Smooth muscle cell of bladder (primary cell): ENCODE data around the gene RASSF8. TPM values are rescaled to one million over a fixed set of nuclear protein-coding genes. Genes with fewer than 3 reads are reported as not detected.

Source experiments
- total RNA-seq: library from RNA; depleted of rRNA; stranded (reverse); fragments of >200 nt; gene quantifications from 2 replicates; pipeline ENCODE4 v1.2.3, GENCODE V29; 2014

RASSF8 gene
- total RNA-seq = 98.4 and 105 TPM in 2 replicates

GRCh38 chr12:25958428-25959070 lies at the start of gene RASSF8:
Gene RASSF8 (plus strand): TSS chr12:25958682. CDS start chr12:26055344, 96,662 bp downstream.

GRCh38 chr12:26124446-26125399 lies 166.2 kb downstream of the RASSF8 start, which contains the start of gene BHLHE41:
Gene BHLHE41 (minus strand): TSS chr12:26125037. CDS start chr12:26124779, 258 bp downstream.

Other genes with a start within 250 kb of the RASSF8 start
- gene BHLHE41, start 166.4 kb downstream of the RASSF8 start, total RNA-seq = 0.43 and 2.5 TPM in 2 replicates
- 9.4 and 24.6 TPM in 2 replicates for gene SSPN, start 236.9 kb downstream of the RASSF8 start, total RNA-seq